Activated naive CD4-positive, alpha-beta T cell treated with anti-CD3 and anti-CD28 coated beads for 36 hours (primary cell): Measurements from ENCODE around the gene JARID2. TPM values are rescaled to one million over a fixed set of nuclear protein-coding genes. Genes with fewer than 3 reads are reported as not detected.

Experiments
- CTCF ChIA-PET: fragments of 350-600 bp; sonication (Branson Sonifier 250); formaldehyde crosslinking; loops from one replicate; lab custom pipeline; 2021; ENCODE audit warnings: antibody characterized with exemption; lab: Charles Lee
- DNase-seq: peaks from one replicate; pipeline ENCODE4 v3.0.0-alpha.2; 2020
- H3K27ac Mint-ChIP-seq: one replicate; pipeline ENCODE4 v1.8.0; 2021; ENCODE audit warnings: mild to moderate bottlenecking, mixed read lengths
- H3K27me3 Mint-ChIP-seq: one replicate; pipeline ENCODE4 v1.8.0; 2021; ENCODE audit warnings: low read depth, mixed read lengths
- H3K36me3 Mint-ChIP-seq: one replicate; pipeline ENCODE4 v1.8.0; 2021; ENCODE audit warnings: low read depth, mixed read lengths
- H3K4me1 Mint-ChIP-seq: one replicate; pipeline ENCODE4 v1.8.0; 2021; ENCODE audit warnings: low read depth, mixed read lengths
- H3K4me3 Mint-ChIP-seq: one replicate; pipeline ENCODE4 v1.8.0; 2021; ENCODE audit warnings: mild to moderate bottlenecking, moderate library complexity, mixed read lengths
- H3K9me3 Mint-ChIP-seq: one replicate; pipeline ENCODE4 v1.8.0; 2021; ENCODE audit warnings: mixed read lengths
- intact Hi-C: fragments of 100-400 bp; cut with micrococcal nuclease; formaldehyde crosslinking; loops from one replicate; pipeline ENCODE4 v1.15.1; 2023
- total RNA-seq, 2 experiments: library from RNA; stranded (reverse); gene quantifications; one replicate each; pipeline ENCODE4 v1.2.3, GENCODE V29; 2021

The JARID2 gene
- total RNA-seq, 2 experiments from 2014 or later = 26.6 to 27.7 TPM

GRCh38 chr6:15393605-15394004 is 147.7 kb downstream of the JARID2 start:
- intact Hi-C loops = no loop called here
- peaks cover 54% of the 10 kb centered on the region for H3K4me1 Mint-ChIP-seq
- CTCF ChIA-PET = interaction anchor here (1.0 kb wide), 1 partner anchor 15 kb away, joined by 3 read pairs; no protein-coding TSS in a partner anchor
- H3K4me3 Mint-ChIP-seq = no peak overlapping the region
- H3K9me3 Mint-ChIP-seq = no peaks in the 10 kb centered on the region
- H3K27me3 Mint-ChIP-seq = no peaks in the 10 kb centered on the region
- peaks cover 9% of the 10 kb centered on the region for H3K36me3 Mint-ChIP-seq
- no peak for DNase-seq
- H3K27ac Mint-ChIP-seq = no peak overlapping the region

GRCh38 chr6:15395087-15395486 is 149.2 kb downstream of the JARID2 start:
- intact Hi-C loops = no loop called here
- H3K4me3 Mint-ChIP-seq = no peak overlapping the region
- CTCF ChIA-PET = interaction anchor here (1.0 to 1.2 kb wide), 2 partner anchors 10 to 46 kb away, joined by 3 read pairs; no protein-coding TSS in a partner anchor
- no peaks in the 10 kb centered on the region for H3K9me3 Mint-ChIP-seq
- H3K27ac Mint-ChIP-seq = no peak overlapping the region
- DNase-seq = no peak
- H3K36me3 Mint-ChIP-seq = peaks cover 9% of the 10 kb centered on the region
- no peaks in the 10 kb centered on the region for H3K27me3 Mint-ChIP-seq
- H3K4me1 Mint-ChIP-seq = peaks cover 54% of the 10 kb centered on the region

GRCh38 chr6:15396808-15397207 is 150.9 kb downstream of the JARID2 start:
- CTCF ChIA-PET = interaction anchor here (1.1 to 1.5 kb wide), 2 partner anchors 8 to 44 kb away, joined by 3 to 4 read pairs; no protein-coding TSS in a partner anchor
- H3K27ac Mint-ChIP-seq = no peak overlapping the region
- intact Hi-C loops = no loop called here
- no peaks in the 10 kb centered on the region for H3K9me3 Mint-ChIP-seq
- no peak overlapping the region for H3K4me3 Mint-ChIP-seq
- peaks cover 9% of the 10 kb centered on the region for H3K36me3 Mint-ChIP-seq
- no peak for DNase-seq
- no peaks in the 10 kb centered on the region for H3K27me3 Mint-ChIP-seq
- H3K4me1 Mint-ChIP-seq = peaks cover 56% of the 10 kb centered on the region

- H3K9me3 Mint-ChIP-seq = no peaks in the 10 kb centered on the region
- intact Hi-C loops = no loop called here
- H3K4me1 Mint-ChIP-seq = peaks cover 69% of the 10 kb centered on the region
- CTCF ChIA-PET = no interaction called here
- H3K4me3 Mint-ChIP-seq = peak overlapping the region; percentile 32
- no peak for DNase-seq
- H3K27ac Mint-ChIP-seq = peak overlapping the region; percentile 36
- no peaks in the 10 kb centered on the region for H3K27me3 Mint-ChIP-seq
- peaks cover 4% of the 10 kb centered on the region for H3K36me3 Mint-ChIP-seq
Observed at GRCh38 chr6:15398633-15399275, 152.9 kb downstream of the JARID2 start.

GRCh38 chr6:15399641-15400470 is 154.0 kb downstream of the JARID2 start:
- Mint-ChIP-seq H3K36me3 (no peaks in the 10 kb centered on the region), H3K4me1 (peaks cover 73% of the 10 kb centered on the region), H3K27me3 (no peaks in the 10 kb centered on the region), H3K9me3 (no peaks in the 10 kb centered on the region), H3K27ac (peak overlapping the region; percentile 48), H3K4me3 (peak overlapping the region; percentile 72)
- intact Hi-C loops = loop anchor here (5.0 kb wide), 1 partner anchor 523 kb away; no protein-coding TSS in a partner anchor
- DNase-seq = no peak
- CTCF ChIA-PET = interaction anchor here (0.5 to 0.8 kb wide), 2 partner anchors 51 to 233 kb away, joined by 4 to 6 read pairs; no protein-coding TSS in a partner anchor

GRCh38 chr6:15400572-15401004 is 154.7 kb downstream of the JARID2 start:
- Mint-ChIP-seq H3K36me3 (no peaks in the 10 kb centered on the region), H3K9me3 (no peaks in the 10 kb centered on the region), H3K4me3 (peak overlapping the region; percentile 72), H3K27me3 (no peaks in the 10 kb centered on the region), H3K4me1 (peaks cover 78% of the 10 kb centered on the region), H3K27ac (peak overlapping the region; percentile 20)
- CTCF ChIA-PET = interaction anchor here (0.5 to 1.2 kb wide), 3 partner anchors 44 to 234 kb away, joined by 3 to 7 read pairs (median 4); no protein-coding TSS in a partner anchor
- peak; percentile 67 for DNase-seq
- intact Hi-C loops = loop anchor here (5.0 kb wide), 1 partner anchor 523 kb away; no protein-coding TSS in a partner anchor

- Mint-ChIP-seq H3K4me1 (peaks cover 79% of the 10 kb centered on the region), H3K27me3 (no peaks in the 10 kb centered on the region), H3K9me3 (no peaks in the 10 kb centered on the region), H3K27ac (peak overlapping the region; percentile 20), H3K36me3 (no peaks in the 10 kb centered on the region), H3K4me3 (no peak overlapping the region)
- CTCF ChIA-PET = interaction anchor here (0.8 to 1.2 kb wide), 2 partner anchors 44 to 69 kb away, joined by 3 to 7 read pairs; no protein-coding TSS in a partner anchor
- intact Hi-C loops = loop anchor here (5.0 kb wide), 1 partner anchor 524 kb away; no protein-coding TSS in a partner anchor
- no peak for DNase-seq
Observed at GRCh38 chr6:15401120-15401519, 155.3 kb downstream of the JARID2 start.

GRCh38 chr6:15401769-15402250 is 155.9 kb downstream of the JARID2 start:
- Mint-ChIP-seq H3K36me3 (no peaks in the 10 kb centered on the region), H3K4me3 (no peak overlapping the region), H3K27me3 (no peaks in the 10 kb centered on the region), H3K4me1 (peaks cover 79% of the 10 kb centered on the region), H3K27ac (no peak overlapping the region), H3K9me3 (no peaks in the 10 kb centered on the region)
- intact Hi-C loops = loop anchor here (5.0 kb wide), 1 partner anchor 525 kb away; no protein-coding TSS in a partner anchor
- CTCF ChIA-PET = interaction anchor here (1.0 kb wide), 1 partner anchor 9 kb away, joined by 3 read pairs; no protein-coding TSS in a partner anchor
- DNase-seq = no peak

GRCh38 chr6:15402406-15403045 is 156.7 kb downstream of the JARID2 start:
- Mint-ChIP-seq H3K9me3 (no peaks in the 10 kb centered on the region), H3K36me3 (no peaks in the 10 kb centered on the region), H3K27me3 (no peaks in the 10 kb centered on the region), H3K4me1 (peaks cover 81% of the 10 kb centered on the region), H3K27ac (no peak overlapping the region), H3K4me3 (no peak overlapping the region)
- DNase-seq = no peak
- intact Hi-C loops = loop anchor here (5.0 kb wide), 1 partner anchor 525 kb away; no protein-coding TSS in a partner anchor
- CTCF ChIA-PET = interaction anchor here (1.0 kb wide), 1 partner anchor 8 kb away, joined by 3 read pairs; no protein-coding TSS in a partner anchor

- intact Hi-C loops = loop anchor here (5.0 kb wide), 1 partner anchor 526 kb away; no protein-coding TSS in a partner anchor
- H3K9me3 Mint-ChIP-seq = no peaks in the 10 kb centered on the region
- no peaks in the 10 kb centered on the region for H3K27me3 Mint-ChIP-seq
- peaks cover 82% of the 10 kb centered on the region for H3K4me1 Mint-ChIP-seq
- H3K4me3 Mint-ChIP-seq = no peak overlapping the region
- peak overlapping the region; percentile 59 for H3K27ac Mint-ChIP-seq
- DNase-seq = no peak
- H3K36me3 Mint-ChIP-seq = no peaks in the 10 kb centered on the region
- CTCF ChIA-PET = interaction anchor here (0.6 to 2.6 kb wide), 3 partner anchors 13 to 130 kb away, joined by 3 to 9 read pairs (median 4); no protein-coding TSS in a partner anchor
Observed at GRCh38 chr6:15403094-15403755, 157.4 kb downstream of the JARID2 start.

GRCh38 chr6:15404685-15404980 is 158.8 kb downstream of the JARID2 start:
- H3K4me1 Mint-ChIP-seq = peaks cover 80% of the 10 kb centered on the region
- H3K4me3 Mint-ChIP-seq = no peak overlapping the region
- no peaks in the 10 kb centered on the region for H3K9me3 Mint-ChIP-seq
- DNase-seq = no peak
- intact Hi-C loops = loop anchor here (5.0 kb wide), 1 partner anchor 527 kb away; no protein-coding TSS in a partner anchor
- H3K27ac Mint-ChIP-seq = no peak overlapping the region
- H3K27me3 Mint-ChIP-seq = no peaks in the 10 kb centered on the region
- no peaks in the 10 kb centered on the region for H3K36me3 Mint-ChIP-seq
- CTCF ChIA-PET = interaction anchor here (0.5 to 2.6 kb wide), 5 partner anchors 8 to 472 kb away, joined by 3 to 9 read pairs (median 4); no protein-coding TSS in a partner anchor
